Activated CD8-positive, alpha-beta memory T cell treated with anti-CD3 and anti-CD28 coated beads for 24 hours (primary cell): ENCODE results near the gene KCNH1.

Experiments
- DNase-seq: peaks from one replicate; pipeline ENCODE4 v3.0.0-alpha.2; 2020

Gene KCNH1

GRCh38 chr1:210857146-210857663 lies 276.7 kb downstream of the KCNH1 start:
- no peak for DNase-seq

GRCh38 chr1:210855440-210855839 lies 278.5 kb downstream of the KCNH1 start:
- no peak for DNase-seq

DNA sequence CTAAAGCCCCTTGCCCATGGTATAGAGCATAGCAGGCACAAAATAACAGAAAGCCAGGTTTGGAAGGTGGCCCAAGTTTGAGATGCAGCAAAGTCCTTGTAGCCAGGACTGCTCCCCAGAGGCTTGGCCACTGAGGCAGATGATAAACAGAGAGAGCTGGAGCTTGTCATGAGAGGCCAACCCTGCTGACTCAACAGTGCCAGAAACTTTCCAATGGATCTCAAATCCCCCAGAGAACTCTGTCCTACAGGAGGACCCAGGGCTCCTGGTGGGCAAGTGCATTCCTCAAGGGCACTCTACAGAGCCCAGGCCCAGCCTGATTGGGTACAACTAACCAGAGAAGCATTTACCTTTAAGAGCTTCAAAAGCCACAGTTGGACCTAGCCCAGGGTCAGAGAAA lies 280.7 kb downstream of the KCNH1 start:
- no peak for DNase-seq

GRCh38 chr1:210850556-210850955 lies 283.4 kb downstream of the KCNH1 start:
- DNase-seq, result no peak

DNA sequence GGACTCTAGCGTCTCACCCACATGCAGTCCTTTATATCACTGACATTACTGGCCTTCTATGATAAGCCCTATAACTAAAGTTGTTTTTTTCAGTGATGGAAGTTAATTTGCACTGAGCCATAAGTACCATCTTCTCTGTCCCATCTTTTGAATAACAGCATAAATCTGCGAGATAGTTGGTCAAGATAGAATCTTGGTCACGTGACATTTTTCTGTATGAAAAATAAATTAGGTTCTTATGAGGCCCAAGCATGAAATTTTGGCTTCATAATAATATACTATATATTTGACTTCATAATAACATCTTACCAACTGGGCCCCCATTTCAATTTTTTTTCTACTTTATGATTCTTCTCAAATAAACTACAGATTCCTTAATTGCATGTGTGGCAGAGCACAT lies 285.5 kb downstream of the KCNH1 start:
- DNase-seq, result no peak

DNA sequence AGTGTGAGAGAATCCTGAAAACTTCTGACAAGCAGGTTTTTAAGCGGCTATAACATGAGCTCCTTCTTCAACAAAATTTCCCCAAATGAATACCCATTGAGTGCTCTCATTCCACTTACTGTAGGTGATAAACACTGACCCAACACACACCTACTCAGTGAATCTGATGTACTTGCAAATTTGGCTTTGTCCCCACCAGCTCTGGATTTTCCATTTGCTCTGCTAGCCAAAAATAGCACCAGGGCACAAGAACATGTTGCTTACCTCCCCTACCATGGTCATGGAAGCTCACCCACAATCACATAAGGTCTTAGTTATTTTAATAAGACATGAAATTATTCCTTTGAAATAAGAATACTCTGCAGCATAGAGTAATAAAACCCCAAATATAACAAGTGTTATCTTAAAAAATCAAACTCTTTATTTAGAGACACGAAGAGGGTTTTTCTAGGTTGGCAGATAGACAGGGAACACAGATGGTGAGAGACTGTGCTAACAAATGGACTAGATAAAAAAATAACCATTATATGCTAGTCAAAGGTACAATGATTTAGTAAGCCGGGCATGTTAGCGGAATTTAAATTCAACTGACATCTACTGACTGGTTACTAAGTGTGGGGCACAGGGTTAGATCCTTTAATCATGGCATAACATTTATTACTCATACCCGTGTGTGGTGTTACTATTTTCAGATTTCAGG lies 291.9 kb downstream of the KCNH1 start:
- DNase-seq, result no peak

GRCh38 chr1:210830034-210831028 lies 303.6 kb downstream of the KCNH1 start:
- no peak for DNase-seq

- DNase-seq, result no peak
These were observed 304.9 kb downstream of the KCNH1 start for GRCh38 chr1:210828996-210829596.

DNA sequence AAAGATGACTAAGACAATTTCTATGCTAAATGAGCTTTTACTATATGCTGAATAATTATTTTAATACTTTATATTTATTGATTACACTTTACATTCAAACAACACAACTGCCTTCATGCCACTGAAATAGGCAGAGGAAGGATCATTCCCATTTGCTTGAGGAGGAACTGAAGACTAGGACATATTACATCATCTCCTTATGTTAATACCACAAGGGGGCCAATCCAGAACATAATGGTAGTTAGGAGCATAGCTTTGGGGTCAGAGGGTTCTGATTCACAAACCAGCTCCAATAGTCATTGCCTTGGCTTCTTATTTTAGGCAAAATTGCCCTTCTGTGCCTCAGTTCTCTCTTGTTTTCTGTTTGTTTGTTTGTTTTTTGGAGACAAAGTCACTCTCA lies 306.5 kb downstream of the KCNH1 start:
- no peak for DNase-seq

- DNase-seq, result no peak
These were observed 307.3 kb downstream of the KCNH1 start for GRCh38 chr1:210826686-210827085.

DNA sequence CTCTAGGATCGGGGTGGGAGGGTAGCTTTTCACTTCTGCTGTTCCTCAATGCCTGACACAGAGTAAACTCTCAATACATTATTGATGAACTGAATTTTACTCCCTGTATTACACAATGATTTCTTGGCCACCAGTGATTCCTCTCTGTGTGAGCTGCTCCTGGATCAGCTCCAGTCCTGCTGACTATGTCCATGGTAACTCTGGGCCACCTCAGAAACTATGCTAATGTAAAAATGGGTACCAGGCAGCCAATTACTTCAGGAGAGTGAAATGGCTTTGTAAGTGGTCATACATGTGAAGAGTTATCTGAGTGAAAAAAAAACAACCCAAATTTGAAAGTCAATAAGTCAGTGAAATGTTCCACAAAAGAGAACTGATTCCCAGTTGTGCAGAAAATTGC lies 311.0 kb downstream of the KCNH1 start:
- no peak for DNase-seq

- DNase-seq, result no peak
These were observed 311.7 kb downstream of the KCNH1 start for GRCh38 chr1:210822241-210822640.

- DNase-seq, result no peak
These were observed 312.3 kb downstream of the KCNH1 start for GRCh38 chr1:210821615-210822014.

DNA sequence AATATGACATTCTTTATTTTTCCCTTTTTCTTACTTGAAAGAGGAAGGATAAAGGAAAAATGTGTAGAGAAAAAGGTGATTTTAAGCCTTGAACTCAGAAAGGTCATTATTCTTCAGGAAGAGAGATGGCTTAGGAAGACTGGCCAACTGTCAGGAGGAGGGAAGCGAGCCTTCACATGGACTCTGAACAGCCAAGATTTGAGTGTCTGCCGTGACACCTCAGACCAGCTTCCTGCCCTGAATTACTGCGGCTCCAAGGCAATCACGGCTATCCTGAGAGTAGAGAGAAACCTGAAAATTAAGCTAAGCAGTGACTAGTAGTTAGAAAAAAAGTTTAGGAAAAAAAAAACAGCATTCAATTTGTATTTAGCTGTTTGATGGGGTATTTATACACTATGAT lies 314.7 kb downstream of the KCNH1 start:
- no peak for DNase-seq

DNA sequence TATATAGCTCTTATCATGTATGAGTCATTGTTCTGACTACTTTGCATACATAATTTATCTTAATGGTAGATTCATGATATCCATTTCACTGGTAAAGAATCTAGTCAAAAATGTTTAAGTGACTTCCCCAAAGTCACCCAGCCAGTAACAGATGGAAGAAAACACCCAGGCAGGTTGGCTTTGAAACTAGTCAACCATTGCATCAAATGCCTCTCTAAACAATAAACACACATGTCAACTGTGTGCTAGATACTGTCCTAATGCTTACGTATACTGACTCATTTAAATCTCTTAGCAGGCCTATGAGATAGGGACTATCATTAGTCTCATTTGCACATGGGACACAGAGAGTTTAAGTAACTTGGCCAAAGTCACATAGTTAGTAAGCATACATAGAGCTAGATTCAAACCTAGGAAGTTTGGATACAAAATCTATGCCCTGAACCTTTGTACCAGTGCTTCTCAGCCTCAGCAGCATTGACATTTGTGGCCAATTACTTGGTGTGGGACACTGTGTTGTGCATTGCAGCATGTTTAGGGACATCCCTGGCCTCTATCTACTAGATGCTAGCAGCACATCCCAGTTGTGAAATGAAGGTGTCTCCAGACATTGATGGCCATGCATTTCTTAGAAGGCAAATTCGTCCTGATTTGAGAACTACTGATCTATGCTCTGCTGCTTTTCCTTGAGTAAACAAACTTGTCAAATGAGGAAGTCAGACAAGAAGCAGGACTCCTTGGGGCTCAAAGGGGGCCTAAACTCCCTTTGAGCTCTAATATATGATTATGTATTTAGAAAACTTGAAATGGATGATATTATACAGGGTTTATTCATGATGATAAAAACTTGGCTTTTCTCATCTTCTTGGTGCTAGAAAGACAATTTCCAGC lies 316.3 kb downstream of the KCNH1 start:
- no peak for DNase-seq

DNA sequence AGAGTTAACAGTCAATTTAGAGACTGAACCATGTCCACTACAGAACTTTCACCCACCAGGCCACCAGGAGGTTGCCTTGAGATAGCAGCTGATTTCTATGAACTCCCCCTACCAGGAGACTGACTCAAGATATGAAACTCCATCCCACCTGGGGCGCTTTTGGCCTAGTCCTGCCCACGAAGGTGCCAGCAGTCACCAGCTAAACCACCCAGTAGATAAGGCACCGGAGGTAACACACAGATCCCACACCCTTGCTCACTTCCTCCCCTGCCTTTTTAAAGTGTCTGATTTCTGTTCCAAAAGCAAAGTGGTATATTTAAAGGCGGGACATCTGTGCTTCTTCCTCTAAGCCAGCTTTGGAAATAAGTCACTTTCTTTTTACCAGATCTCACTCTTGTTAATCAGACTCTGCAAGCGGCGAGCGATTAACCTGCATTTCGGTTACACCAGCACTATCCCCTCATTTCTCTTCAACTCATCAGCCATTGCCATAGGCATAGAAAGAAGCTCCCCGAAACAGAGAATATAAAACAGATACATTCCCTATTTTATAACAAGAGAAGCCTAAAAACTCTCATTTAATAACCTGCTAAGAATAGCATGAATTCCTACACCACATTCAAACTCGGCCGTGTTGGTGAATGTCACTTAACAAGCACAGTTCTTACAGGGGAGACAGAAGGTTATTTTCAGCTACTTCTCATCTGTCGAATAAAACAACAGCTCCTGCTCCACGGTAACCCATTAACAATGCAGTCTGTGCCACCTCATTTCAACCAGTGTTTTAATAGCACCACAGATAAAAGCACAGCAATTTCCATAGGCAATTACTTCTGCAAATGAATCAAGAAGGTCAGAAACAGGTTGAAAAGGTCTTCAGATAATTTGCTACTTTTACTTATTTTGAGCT lies 318.1 kb downstream of the KCNH1 start:
- no peak for DNase-seq

GRCh38 chr1:210814382-210815123 lies 319.4 kb downstream of the KCNH1 start:
- DNase-seq, result no peak

GRCh38 chr1:210801501-210801900 lies 332.4 kb downstream of the KCNH1 start:
- no peak for DNase-seq

- DNase-seq, result no peak
These were observed 333.2 kb downstream of the KCNH1 start for GRCh38 chr1:210800756-210801155.

DNA sequence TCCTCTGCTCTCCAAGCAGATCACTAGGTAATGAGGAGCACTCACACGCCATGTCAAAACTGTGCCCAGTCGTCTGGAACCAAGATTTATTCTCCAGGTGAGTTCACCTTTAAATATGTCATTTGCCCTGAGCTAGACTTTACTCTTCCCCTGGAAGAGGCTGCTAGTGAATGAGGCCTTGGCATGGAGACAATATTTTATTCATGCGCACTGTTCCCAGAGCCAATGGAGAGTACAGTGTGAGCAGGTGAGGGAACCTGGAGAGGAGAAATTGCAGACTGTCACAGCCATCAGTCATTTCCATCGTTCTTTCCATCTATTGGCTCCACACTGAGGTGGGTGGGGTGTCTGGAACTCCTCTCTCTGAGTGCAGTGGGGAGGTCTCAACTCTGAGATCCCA lies 333.6 kb downstream of the KCNH1 start:
- DNase-seq, result no peak

DNA sequence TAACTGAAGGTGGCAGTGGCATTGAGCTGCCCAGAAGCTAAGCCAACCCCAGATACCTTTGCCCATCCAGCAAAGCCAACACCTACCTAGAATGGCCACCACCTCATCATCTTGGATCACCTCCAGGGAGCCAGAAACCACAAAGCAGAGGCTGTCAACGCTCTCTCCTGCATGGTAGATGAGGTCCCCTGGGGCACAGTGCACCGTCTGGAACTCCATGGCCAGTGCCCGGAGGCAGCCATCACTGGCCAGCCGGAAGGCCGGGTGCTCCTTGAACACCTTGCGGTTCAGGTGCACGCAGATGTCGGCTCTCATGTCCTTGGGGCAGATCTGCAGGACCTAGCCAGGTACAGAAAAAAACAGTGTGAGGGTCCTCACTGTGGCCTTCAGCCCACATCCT lies 336.5 kb downstream of the KCNH1 start:
- DNase-seq, result no peak
